HepG2 (cell line): ENCODE measurements around the gene OR2H1. TPM values are rescaled to one million over a fixed set of nuclear protein-coding genes. Genes with fewer than 3 reads are reported as not detected.

Source experiments
- ATAC-seq: fragments of 200-7000 bp; cut with Tn5 transposase; 3 replicates; pipeline ENCODE4 v1.9.1; 2020; ENCODE audit warnings: mild to moderate bottlenecking, moderate library complexity
- BruUV-seq: library from RNA; stranded (reverse); fragments of 400-500 nt; replicated peaks from 2 replicates; lab custom pipeline; 2021; lab: Mats Ljungman, UMichigan
- CTCF ChIA-PET: fragments of 300-600 bp; formaldehyde crosslinking; extraction: SDS; loops from one replicate; lab custom pipeline; 2021; ENCODE audit warnings: low total read pairs, inconsistent platforms, low intra/inter-chr PET ratio; lab: Yijun Ruan, JAX
- POLR2A ChIA-PET: fragments of 350-600 bp; sonication (Branson Sonifier 250); formaldehyde crosslinking; loops from one replicate; lab custom pipeline; 2020; ENCODE audit warnings: antibody characterized with exemption, inconsistent platforms; lab: Yijun Ruan, JAX
- DNase-seq: peaks from one replicate; pipeline ENCODE4 v3.0.0-alpha.2; 2015; ENCODE audit warnings: low spot score
- FAIRE-seq: peaks from 3 replicates; lab custom pipeline; 2011; peaks lifted over from hg19 to GRCh38; lab: Jason Lieb, UNC
- H2AFZ ChIP-seq: one replicate; pipeline ENCODE4 v1.6.1; 2011; ENCODE audit warnings: low read length, inconsistent platforms
- H3K27ac ChIP-seq: fragments of 300-600 bp; 3 replicates; pipeline ENCODE4 v1.8.0; 2011; ENCODE audit warnings: mixed run types, mild to moderate bottlenecking, mixed read lengths, low read length, inconsistent platforms; ENCODE audit not compliant: insufficient read depth; ENCODE audit errors: extremely low read length
- H3K27me3 ChIP-seq, 2 experiments: fragments of 200-600 bp in 1 of 2; 2 replicates in 1 of 2; 3 replicates in 1 of 2; pipeline versions ENCODE4 v1.6.0 to v1.8.0; 2011; ENCODE audit warnings: low read length in 2 of 2, mild to moderate bottlenecking in 2 of 2, moderate library complexity in 2 of 2, inconsistent platforms in 1 of 2; ENCODE audit not compliant: insufficient read depth in 2 of 2, control insufficient read depth in 1 of 2
- H3K36me3 ChIP-seq, 2 experiments: fragments of 200-600 bp in 1 of 2; replicated peaks in 1 of 2; 2 replicates in 1 of 2; 3 replicates in 1 of 2; pipeline versions ENCODE4 v1.5.1 to v1.8.0; 2011; ENCODE audit warnings: low read length in 2 of 2, inconsistent platforms in 1 of 2; ENCODE audit not compliant: insufficient read depth in 2 of 2, control insufficient read depth in 1 of 2
- H3K4me1 ChIP-seq: 2 replicates; pipeline ENCODE4 v1.5.1; 2012; ENCODE audit warnings: low read length, inconsistent platforms; ENCODE audit not compliant: insufficient read depth
- H3K4me2 ChIP-seq: 2 replicates; pipeline ENCODE4 v1.6.0; 2011; ENCODE audit warnings: low read depth, low read length, inconsistent platforms
- H3K4me3 ChIP-seq, 3 experiments: fragments of 200-600 bp in 1 of 3; sonication (generic), shearing (Covaris generic) in 1 of 3; replicated peaks in 1 of 3; 2 replicates each; pipeline ENCODE4 v1.5.1; 2011 to 2016; ENCODE audit warnings: low read length in 3 of 3, inconsistent platforms in 2 of 3, low read depth in 2 of 3, mild to moderate bottlenecking in 2 of 3, control low read depth in 1 of 3, mixed read lengths in 1 of 3; ENCODE audit not compliant: insufficient read depth in 1 of 3
- H3K79me2 ChIP-seq: one replicate; pipeline ENCODE4 v1.6.1; 2011; ENCODE audit warnings: low read length, inconsistent platforms; ENCODE audit not compliant: insufficient read depth
- H3K9ac ChIP-seq: 2 replicates; pipeline ENCODE4 v1.6.0; 2011; ENCODE audit warnings: mild to moderate bottlenecking, low read depth, low read length, inconsistent platforms; ENCODE audit not compliant: insufficient read depth
- H3K9me3 ChIP-seq: 2 replicates; pipeline ENCODE4 v1.5.1; 2012; ENCODE audit warnings: mild to moderate bottlenecking, low read length
- H4K20me1 ChIP-seq: 2 replicates; pipeline ENCODE4 v1.6.0; 2011; ENCODE audit warnings: inconsistent platforms, mild to moderate bottlenecking, low read length, moderate library complexity; ENCODE audit not compliant: insufficient read depth
- CREM ChIP-seq, 2 experiments: sonication (generic) in 1 of 2; formaldehyde crosslinking in 1 of 2; IDR thresholded peaks; 2 replicates each; pipeline versions ENCODE4 v1.4.0 to v1.6.1; 2016 to 2020; ENCODE audit warnings: antibody characterized with exemption in 1 of 2, mild to moderate bottlenecking in 1 of 2, missing genetic modification reagents in 1 of 2
- MAFG ChIP-seq: sonication (generic); formaldehyde crosslinking; IDR thresholded peaks from 2 replicates; pipeline ENCODE4 v1.5.1; 2020; ENCODE audit warnings: mild to moderate bottlenecking, missing genetic modification reagents
- MED8 ChIP-seq: sonication (generic); formaldehyde crosslinking; IDR thresholded peaks from 2 replicates; pipeline ENCODE4 v1.8.1; 2023; ENCODE audit warnings: mild to moderate bottlenecking, missing genetic modification reagents; ENCODE audit not compliant: insufficient replicate concordance
- MYNN ChIP-seq: sonication (generic); formaldehyde crosslinking; IDR thresholded peaks from 2 replicates; pipeline ENCODE4 v1.4.0; 2020; ENCODE audit warnings: mild to moderate bottlenecking, low read depth, missing genetic modification reagents
- TOE1 ChIP-seq: sonication (generic); formaldehyde crosslinking; IDR thresholded peaks from 2 replicates; pipeline ENCODE4 v1.4.0; 2020; ENCODE audit warnings: mild to moderate bottlenecking, missing genetic modification reagents
- ZKSCAN5 ChIP-seq: sonication (generic); formaldehyde crosslinking; IDR thresholded peaks from 2 replicates; pipeline ENCODE4 v1.5.1; 2020; ENCODE audit warnings: mild to moderate bottlenecking, missing genetic modification reagents
- ZNF251 ChIP-seq: sonication (generic); formaldehyde crosslinking; IDR thresholded peaks from 2 replicates; pipeline ENCODE4 v1.9.0; 2021; ENCODE audit warnings: mild to moderate bottlenecking, missing genetic modification reagents
- ZNF614 ChIP-seq: IDR thresholded peaks from 2 replicates; pipeline ENCODE4 v1.6.1; 2018; ENCODE audit warnings: missing biosample characterization, missing genetic modification reagents, inconsistent platforms, borderline replicate concordance
- ZNF660 ChIP-seq: sonication (generic); formaldehyde crosslinking; IDR thresholded peaks from 2 replicates; pipeline ENCODE4 v1.5.1; 2020; ENCODE audit warnings: mild to moderate bottlenecking, low read depth, missing genetic modification reagents, borderline replicate concordance
- WGBS: methylation state at CpG from one replicate; pipeline ENCODE4 v1.1.6; 2017; ENCODE audit warnings: low lambda C conversion rate; 5-methylcytosine and 5-hydroxymethylcytosine counted together
- in situ Hi-C: cut with HindIII; loops from 2 replicates; pipeline ENCODE4 v1.10.0; 2017; ENCODE audit warnings: low pct_unique_long_range_greater_than_20kb; ENCODE audit not compliant: extremely low pct_ligation_motif_present
- intact Hi-C: fragments of 100-400 bp; cut with micrococcal nuclease; formaldehyde crosslinking; loops from one replicate; pipeline ENCODE4 v1.10.0; 2022; ENCODE audit not compliant: unreplicated experiment
- polyA plus RNA-seq, 8 experiments: library from polyadenylated mRNA; depleted of rRNA in 3 of 8; stranded (reverse) in 7 of 8; unstranded in 1 of 8; fragments of >200 nt; fragmentation: Illumina TruSeq in 4 of 8; extraction: Trizol in 4 of 8; gene quantifications; 2 replicates each; pipeline versions ENCODE4 v1.2.1 to v1.2.3, GENCODE V29; 2011 to 2016; ENCODE audit warnings: low read depth in 4 of 8, missing spikeins in 1 of 8, mixed read lengths in 1 of 8; ENCODE audit not compliant: insufficient read depth in 1 of 8
- total RNA-seq, 5 experiments: library from RNA; depleted of rRNA; stranded (reverse); fragments of >200 nt; fragmentation: Illumina TruSeq; extraction: Trizol; gene quantifications; 2 replicates each; pipeline ENCODE4 v1.2.3, GENCODE V29; 2016; ENCODE audit warnings: low read depth in 1 of 5
- TF ChIP-seq, protein P1 (sequence below): sonication (generic); formaldehyde crosslinking; IDR thresholded peaks from 2 replicates; pipeline ENCODE4 v1.4.0; 2020; ENCODE audit warnings: missing genetic modification reagents, borderline replicate concordance
- TF ChIP-seq, protein P2 (sequence below): sonication (generic); formaldehyde crosslinking; IDR thresholded peaks from 2 replicates; pipeline ENCODE4 v1.5.1; 2020; ENCODE audit warnings: mild to moderate bottlenecking, missing genetic modification reagents

The OR2H1 gene
- total and polyA plus RNA-seq, 2 of the 13 experiments (the other 11 are each of a cell fraction or from before 2014, with no cell fraction given), result 0.15 TPM; not detected in 1

DNA sequence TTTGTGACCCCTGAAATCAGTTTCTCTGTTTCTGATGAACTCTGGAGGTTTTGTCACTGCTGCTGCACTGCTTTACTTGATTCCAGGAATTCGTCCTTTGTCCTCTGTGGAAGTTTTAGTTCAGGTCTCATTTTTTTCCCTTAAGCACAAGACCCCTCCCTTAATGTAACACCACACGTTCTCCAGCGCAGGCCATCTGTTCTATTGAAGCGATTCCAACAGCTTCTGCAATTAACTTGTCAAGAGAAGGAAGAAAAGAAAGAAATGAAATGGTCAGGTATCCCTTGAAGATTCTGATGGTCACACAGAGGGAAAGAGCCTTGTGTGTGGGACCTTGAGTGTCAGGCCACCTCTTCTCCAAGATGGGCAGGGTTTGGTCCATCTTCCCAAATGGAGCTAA lies 38.6 kb downstream of the OR2H1 start:
- intact Hi-C loops, result no loop called here
- Histone ChIP-seq H4K20me1 (no peaks in the 10 kb centered on the region), H3K9me3 (no peaks in the 10 kb centered on the region), H3K9ac (no peak overlapping the region), H3K27ac (no peak overlapping the region), H3K4me1 (no peaks in the 10 kb centered on the region), H3K36me3 (no peaks in the 10 kb centered on the region), H3K4me2 (no peak overlapping the region), H3K4me3 (no peak overlapping the region), H2AFZ (no peak overlapping the region)
- 21% methylated on average over 4 of the region's 4 CpGs for WGBS
- in situ Hi-C loops, result no loop called here
- no TSS peak for BruUV-seq
- DNase-seq, result no peak
- TF ChIP-seq ZKSCAN5 (no peak), ZNF614 (CRISPR knock-in tag) (no peak), ZNF660 (no peak), MYNN (CRISPR knock-in tag) (no peak), TOE1 (CRISPR knock-in tag) (no peak), MED8 (CRISPR knock-in tag) (no peak), ZNF251 (CRISPR knock-in tag) (no peak), CREM (IDR thresholded peaks at IDR 0.05) (no peak), CREM (CRISPR knock-in tag; IDR thresholded peaks at IDR 0.05) (no peak), MAFG (CRISPR knock-in tag) (no peak)
- TF ChIP-seq, protein P1, sequence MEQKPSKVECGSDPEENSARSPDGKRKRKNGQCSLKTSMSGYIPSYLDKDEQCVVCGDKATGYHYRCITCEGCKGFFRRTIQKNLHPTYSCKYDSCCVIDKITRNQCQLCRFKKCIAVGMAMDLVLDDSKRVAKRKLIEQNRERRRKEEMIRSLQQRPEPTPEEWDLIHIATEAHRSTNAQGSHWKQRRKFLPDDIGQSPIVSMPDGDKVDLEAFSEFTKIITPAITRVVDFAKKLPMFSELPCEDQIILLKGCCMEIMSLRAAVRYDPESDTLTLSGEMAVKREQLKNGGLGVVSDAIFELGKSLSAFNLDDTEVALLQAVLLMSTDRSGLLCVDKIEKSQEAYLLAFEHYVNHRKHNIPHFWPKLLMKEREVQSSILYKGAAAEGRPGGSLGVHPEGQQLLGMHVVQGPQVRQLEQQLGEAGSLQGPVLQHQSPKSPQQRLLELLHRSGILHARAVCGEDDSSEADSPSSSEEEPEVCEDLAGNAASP (CRISPR knock-in tag), result no peak
- TF ChIP-seq, protein P2, sequence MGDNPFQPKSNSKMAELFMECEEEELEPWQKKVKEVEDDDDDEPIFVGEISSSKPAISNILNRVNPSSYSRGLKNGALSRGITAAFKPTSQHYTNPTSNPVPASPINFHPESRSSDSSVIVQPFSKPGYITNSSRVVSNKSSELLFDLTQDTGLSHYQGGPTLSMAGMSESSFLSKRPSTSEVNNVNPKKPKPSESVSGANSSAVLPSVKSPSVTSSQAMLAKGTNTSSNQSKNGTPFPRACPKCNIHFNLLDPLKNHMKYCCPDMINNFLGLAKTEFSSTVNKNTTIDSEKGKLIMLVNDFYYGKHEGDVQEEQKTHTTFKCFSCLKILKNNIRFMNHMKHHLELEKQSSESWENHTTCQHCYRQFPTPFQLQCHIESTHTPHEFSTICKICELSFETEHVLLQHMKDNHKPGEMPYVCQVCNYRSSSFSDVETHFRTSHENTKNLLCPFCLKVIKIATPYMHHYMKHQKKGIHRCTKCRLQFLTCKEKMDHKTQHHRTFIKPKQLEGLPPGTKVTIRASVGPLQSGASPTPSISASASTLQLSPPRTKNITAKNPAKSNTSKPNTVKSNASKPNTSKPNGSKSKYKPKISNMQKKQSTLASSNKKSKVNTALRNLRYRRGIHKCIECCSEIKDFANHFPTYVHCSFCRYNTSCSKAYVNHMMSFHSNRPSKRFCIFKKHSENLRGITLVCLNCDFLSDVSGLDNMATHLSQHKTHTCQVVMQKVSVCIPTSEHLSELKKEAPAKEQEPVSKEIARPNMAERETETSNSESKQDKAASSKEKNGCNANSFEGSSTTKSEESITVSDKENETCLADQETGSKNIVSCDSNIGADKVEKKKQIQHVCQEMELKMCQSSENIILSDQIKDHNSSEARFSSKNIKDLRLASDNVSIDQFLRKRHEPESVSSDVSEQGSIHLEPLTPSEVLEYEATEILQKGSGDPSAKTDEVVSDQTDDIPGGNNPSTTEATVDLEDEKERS (CRISPR knock-in tag), result no peak
- TF ChIP-seq, all 625 proteins: peak for 0
- ATAC-seq (no peak), FAIRE-seq (no peak)
- Histone ChIP-seq H3K79me2 (no peaks in the 10 kb centered on the region), H3K27me3 (no peaks in the 10 kb centered on the region)
- ChIA-PET CTCF (no interaction called here), POLR2A (no interaction called here)
